GM20431 (cell line): ENCODE results near the gene ALDH16A1.

Source experiments
- in situ Hi-C: fragments of 300-500 bp; cut with MseI, MboI; formaldehyde crosslinking; loops from one replicate; pipeline ENCODE4 v1.15.0; 2020; ENCODE audit warnings: low sequenced_read_pairs; ENCODE audit not compliant: unreplicated experiment

ALDH16A1 gene

DNA sequence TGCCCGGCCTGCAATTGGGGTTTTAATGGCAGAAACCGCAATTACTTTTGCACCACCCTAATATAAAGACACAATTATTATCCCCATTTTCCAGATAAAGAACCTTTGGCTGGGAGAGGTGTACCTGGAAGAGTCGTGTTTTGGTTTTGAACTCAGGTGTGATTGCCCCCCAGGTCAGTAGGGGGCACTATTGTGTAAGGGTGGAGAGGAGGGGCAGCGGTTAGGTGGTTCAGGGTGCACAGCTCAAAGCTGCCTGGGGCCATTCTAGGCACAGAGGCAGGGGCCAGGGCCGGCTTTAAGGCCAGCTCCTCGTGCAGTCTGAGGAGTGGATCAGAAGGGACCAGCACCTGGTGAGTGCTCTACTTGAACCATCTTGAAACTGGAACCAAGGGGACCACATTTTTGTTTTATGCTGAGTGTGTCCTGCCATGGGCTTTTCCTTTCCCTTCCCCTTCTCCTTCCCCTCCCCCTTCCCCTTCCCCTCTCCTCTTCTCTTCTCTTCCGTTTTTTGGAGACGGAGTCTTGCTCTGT lies 53.6 kb downstream of the ALDH16A1 start:
- in situ Hi-C loops: loop anchor here (5.0 kb wide), 1 partner anchor 36 kb away; no protein-coding TSS in a partner anchor

DNA sequence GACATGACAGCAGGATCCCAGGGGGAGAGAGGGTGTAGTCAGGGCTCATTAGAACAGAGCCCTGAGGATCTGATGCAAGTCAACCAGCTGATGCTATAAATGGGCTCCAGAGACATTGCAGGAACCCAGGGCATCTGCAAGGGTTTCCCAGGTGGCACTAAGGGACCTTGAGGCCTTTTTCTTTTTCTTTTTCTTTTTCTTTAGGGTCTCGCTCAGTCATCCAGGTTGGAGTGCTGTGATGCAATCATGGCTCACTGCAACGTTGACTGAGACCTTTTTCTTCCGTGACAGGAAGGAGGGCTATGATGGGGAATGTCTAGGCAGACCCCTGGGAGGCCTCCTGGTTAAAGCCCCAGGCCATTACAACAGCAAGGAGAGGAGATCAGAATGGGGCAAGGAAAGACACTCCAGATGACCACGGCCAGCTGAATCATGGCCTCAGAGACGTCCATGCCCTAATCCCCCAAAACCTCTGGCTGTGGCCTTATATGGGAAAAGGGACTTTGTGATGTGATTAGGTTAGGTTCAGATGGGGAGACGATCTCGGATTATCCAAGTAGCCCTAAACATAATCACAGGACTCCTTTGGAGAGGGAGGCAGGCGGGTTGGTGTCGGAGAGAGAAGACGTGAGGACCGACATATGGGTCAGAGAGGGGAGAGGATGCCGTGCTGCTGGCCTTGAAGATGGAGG lies 54.9 kb downstream of the ALDH16A1 start:
- in situ Hi-C loops: loop anchor here (5.0 kb wide), 1 partner anchor 34 kb away; no protein-coding TSS in a partner anchor

DNA sequence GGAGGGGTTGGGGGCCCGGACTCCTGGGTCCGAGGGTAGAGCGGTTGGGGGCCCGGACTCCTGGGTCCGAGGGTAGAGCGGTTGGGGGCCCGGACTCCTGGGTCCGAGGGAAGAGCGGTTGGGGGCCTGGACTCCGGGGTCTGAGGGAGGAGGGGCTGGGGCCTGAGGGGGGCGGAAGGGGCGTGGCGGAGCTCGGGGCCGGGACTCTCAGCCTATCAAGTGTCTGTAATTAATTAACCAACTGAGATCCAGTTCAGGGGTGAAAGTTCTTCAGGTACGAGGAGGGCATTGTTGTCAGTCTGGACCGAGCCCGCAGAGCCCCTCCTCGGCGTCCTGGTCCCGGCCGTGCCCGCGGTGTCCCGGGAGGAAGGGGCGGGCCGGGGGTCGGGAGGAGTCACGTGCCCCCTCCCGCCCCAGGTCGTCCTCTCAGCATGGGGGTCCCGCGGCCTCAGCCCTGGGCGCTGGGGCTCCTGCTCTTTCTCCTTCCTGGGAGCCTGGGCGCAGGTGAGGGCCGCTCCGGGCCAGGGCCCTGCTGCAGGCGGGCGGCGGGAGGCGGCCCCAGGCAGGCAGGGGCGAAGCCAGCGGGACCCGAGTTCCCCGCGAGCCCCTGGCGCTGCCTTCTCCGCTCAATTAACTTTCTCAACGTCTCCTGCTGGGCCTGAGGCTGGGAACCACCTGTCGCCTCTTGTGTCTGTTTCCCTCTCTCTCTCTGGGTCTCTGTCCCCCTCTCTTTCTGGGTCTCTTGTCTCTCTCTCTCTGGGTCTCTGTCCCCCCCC lies 60.1 kb downstream of the ALDH16A1 start:
- in situ Hi-C loops: no loop called here

DNA sequence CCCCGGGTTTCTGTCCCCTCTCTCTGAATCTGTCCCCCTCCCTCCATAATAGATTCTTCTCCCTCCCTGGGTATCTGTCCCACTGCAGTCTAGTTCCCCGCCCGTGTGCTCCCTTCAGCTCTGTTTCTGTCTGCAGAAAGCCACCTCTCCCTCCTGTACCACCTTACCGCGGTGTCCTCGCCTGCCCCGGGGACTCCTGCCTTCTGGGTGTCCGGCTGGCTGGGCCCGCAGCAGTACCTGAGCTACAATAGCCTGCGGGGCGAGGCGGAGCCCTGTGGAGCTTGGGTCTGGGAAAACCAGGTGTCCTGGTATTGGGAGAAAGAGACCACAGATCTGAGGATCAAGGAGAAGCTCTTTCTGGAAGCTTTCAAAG lies 60.7 kb downstream of the ALDH16A1 start:
- in situ Hi-C loops: no loop called here

- in situ Hi-C loops: no loop called here
Observed at GRCh38 chr19:49514151-49514550, 61.1 kb downstream of the ALDH16A1 start.

- in situ Hi-C loops: no loop called here
Observed at GRCh38 chr19:49515767-49516166, 62.7 kb downstream of the ALDH16A1 start.

- in situ Hi-C loops: no loop called here
Observed at GRCh38 chr19:49518033-49518432, 65.0 kb downstream of the ALDH16A1 start.
